Lower leg skin (tissue), 4 donors: ENCODE results near the gene N4BP3. TPM values are rescaled to one million over a fixed set of nuclear protein-coding genes. Genes with fewer than 3 reads are reported as not detected.

Source experiments
- DNase-seq, 2 donors: peaks; one replicate each; pipeline ENCODE4 v3.0.0-alpha.2; 2019; ENCODE audit warnings: low spot score in 2 of 2
- H3K4me3 ChIP-seq: fragments of 200-600 bp; sonication (generic); 2 replicates; pipeline ENCODE4 v1.5.1; 2017; ENCODE audit warnings: mild to moderate bottlenecking, low read depth; ENCODE audit not compliant: poor library complexity, severe bottlenecking
- CTCF ChIP-seq, 3 donors: fragments of 450-650 bp; IDR thresholded peaks; one replicate each; pipeline ENCODE4 v1.5.1; 2016; ENCODE audit warnings: antibody characterized with exemption in 3 of 3, mild to moderate bottlenecking in 3 of 3, moderate library complexity in 2 of 3
- POLR2A ChIP-seq, 2 donors: fragments of 450-650 bp; IDR thresholded peaks; one replicate each; pipeline ENCODE4 v1.6.1; 2016 to 2017; ENCODE audit warnings: antibody characterized with exemption in 2 of 2, mild to moderate bottlenecking in 1 of 2, moderate library complexity in 1 of 2
- WGBS, 2 donors: methylation state at CpG; one replicate each; pipeline ENCODE4 v1.1.5; 2018; 5-methylcytosine and 5-hydroxymethylcytosine counted together
- intact Hi-C: fragments of 100-400 bp; cut with DNase I; formaldehyde crosslinking; loops from one replicate; pipeline ENCODE4 v1.15.0; 2023; ENCODE audit warnings: low total_unique reads
- total RNA-seq, 4 donors: library from RNA; depleted of rRNA; stranded (reverse); fragments of >200 nt; gene quantifications; one replicate each; pipeline ENCODE4 v1.1.0, GENCODE V29; 2016

N4BP3 gene
- total RNA-seq, 4 donors from 2014 or later: 17.6 to 26.3 (median 19.1) TPM

GRCh38 chr5:178174456-178174855 is 61.1 kb downstream of the N4BP3 start:
- intact Hi-C loops: no loop called here
- 89 to 90% methylated on average over 3 of the region's 3 CpGs for WGBS, 2 donors
- no peak for DNase-seq
- TF ChIP-seq CTCF (IDR thresholded peaks at IDR 0.05) (no peak), POLR2A (IDR thresholded peaks at IDR 0.05) (no peak)
- no peak overlapping the region for H3K4me3 ChIP-seq

Other genes starting within 250 kb of the N4BP3 start
- not detected for gene PROP1, start 117.3 kb upstream of the N4BP3 start, total RNA-seq
- gene RMND5B, start 17.5 kb downstream of the N4BP3 start, total RNA-seq: 10 to 100 TPM; 47.4 to 83.2 (median 56.2) TPM
- 100 to 1,000 TPM; 169 to 210 (median 199) TPM for gene NHP2, start 40.4 kb downstream of the N4BP3 start, total RNA-seq
- gene GMCL2, start 73.8 kb downstream of the N4BP3 start, total RNA-seq: not detected
- 100 to 1,000 TPM in 2 of 4 donors, 10 to 100 TPM in 2; 76.4 to 124 (median 102) TPM for gene HNRNPAB, start 91.0 kb downstream of the N4BP3 start, total RNA-seq
- gene PHYKPL, start 119.3 kb downstream of the N4BP3 start, total RNA-seq: 10 to 100 TPM; 29.3 to 45.7 (median 31.8) TPM